Peyer's patch (tissue), 4 donors: ENCODE results near the gene PLEKHH1. TPM values are rescaled to one million over a fixed set of nuclear protein-coding genes. Genes with fewer than 3 reads are reported as not detected.

Source experiments
- DNase-seq, 3 donors: peaks; one replicate each; pipeline ENCODE4 v3.0.0-alpha.2; 2017 to 2019
- H3K27ac ChIP-seq, 4 donors: fragments of 200-600 bp; sonication (generic); one replicate each; pipeline ENCODE4 v1.5.1; 2016 to 2019
- H3K27me3 ChIP-seq, 2 donors: fragments of 200-600 bp; sonication (generic); one replicate each; pipeline ENCODE4 v1.5.1; 2019
- H3K36me3 ChIP-seq, 3 donors: fragments of 200-600 bp; sonication (generic); one replicate each; pipeline ENCODE4 v1.5.1; 2016 to 2019
- H3K4me1 ChIP-seq, 4 donors: fragments of 200-600 bp; sonication (generic); one replicate each; pipeline ENCODE4 v1.5.1; 2016 to 2019
- H3K4me3 ChIP-seq, 4 donors: fragments of 200-600 bp; sonication (generic); 1 replicate in 3 of 4; 2 replicates in 1 of 4; pipeline ENCODE4 v1.5.1; 2016 to 2019; ENCODE audit warnings: mild to moderate bottlenecking in 1 of 4
- H3K9me3 ChIP-seq, 4 donors: fragments of 200-600 bp; sonication (generic); one replicate each; pipeline ENCODE4 v1.5.1; 2016 to 2019; ENCODE audit warnings: mild to moderate bottlenecking in 1 of 4
- POLR2A ChIP-seq, 2 donors: fragments of 450-650 bp; IDR thresholded peaks; one replicate each; pipeline ENCODE4 v1.5.1; 2017; ENCODE audit warnings: antibody characterized with exemption in 2 of 2, mild to moderate bottlenecking in 2 of 2, moderate library complexity in 2 of 2
- total RNA-seq, 4 donors: library from RNA; depleted of rRNA; stranded (reverse); fragments of >200 nt; gene quantifications; one replicate each; pipeline ENCODE4 v1.1.0, GENCODE V29; 2016
- TF ChIP-seq, protein P1 (sequence below), 6 experiments: fragments of 450-650 bp in 4 of 6; fragments of 200-600 bp in 2 of 6; sonication (generic) in 1 of 6; IDR thresholded peaks; one replicate each; pipeline ENCODE4 v1.5.1; 2017 to 2019; ENCODE audit warnings: antibody characterized with exemption in 6 of 6, mild to moderate bottlenecking in 3 of 6, moderate library complexity in 1 of 6

PLEKHH1 gene
- total RNA-seq: 100 to 1,000 TPM in 2 of 4 donors, 10 to 100 TPM in 2; 68.5 to 142 (median 92.0) TPM

DNA sequence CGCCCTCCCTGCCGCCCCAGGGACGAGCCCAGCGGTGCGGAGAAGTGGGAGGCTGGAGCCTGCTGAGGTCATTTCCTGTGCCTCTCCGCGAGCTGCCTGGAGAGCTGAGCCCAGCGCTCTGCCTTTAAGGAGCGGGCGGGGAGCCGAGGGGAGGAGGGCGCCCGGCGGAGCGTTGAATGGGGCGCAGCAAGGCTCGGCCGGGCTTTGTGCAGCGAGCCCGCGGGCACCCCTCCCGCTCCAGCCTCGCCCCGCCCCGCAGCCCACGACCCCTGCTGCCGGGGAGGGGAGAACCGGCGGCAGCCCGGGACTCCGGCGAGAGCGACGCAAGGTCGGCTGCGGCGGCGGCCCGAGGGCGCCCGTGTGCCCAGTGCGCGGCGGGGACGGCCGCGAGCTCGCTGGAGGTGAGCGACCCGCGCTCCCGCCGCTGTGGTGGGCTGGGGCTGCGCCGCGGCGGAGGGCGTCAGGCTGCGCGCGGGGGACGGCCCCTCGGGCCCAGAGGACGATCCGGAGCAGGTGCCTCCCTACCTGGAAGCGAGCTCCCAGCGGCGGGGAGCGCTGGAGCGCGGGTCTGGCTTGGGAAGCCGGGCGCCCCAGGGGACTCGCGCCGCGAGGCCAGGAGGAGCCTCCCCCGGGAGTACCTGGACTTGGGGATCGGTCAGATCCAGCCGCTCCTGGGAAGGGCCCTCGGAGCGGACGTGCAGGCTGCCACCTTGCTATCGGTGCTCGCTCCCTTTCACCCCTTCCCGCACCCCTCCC is at the start of gene PLEKHH1:
PLEKHH1 (plus strand) TSS at position 293 of the 756 bp plus-strand sequence. CDS start 8,578 bp downstream, outside the sequence.
- no peaks in the 10 kb centered on the region for H3K9me3 ChIP-seq
- H3K4me3 ChIP-seq: peak within 1 kb of the TSS; percentile 61 to 93 (median 76)
- no peaks in the 10 kb centered on the region for H3K36me3 ChIP-seq
- H3K27ac ChIP-seq: peak within 1 kb of the TSS; percentile 46 to 94 (median 77)
- H3K4me1 ChIP-seq: peaks cover 0 to 12% (median 3%) of the 10 kb centered on the region in 4 donors
- no peaks in the 10 kb centered on the region for H3K27me3 ChIP-seq
- DNase-seq: peak; percentile 51 to 91 (median 90)
- TF ChIP-seq POLR2A (IDR thresholded peaks at IDR 0.05): peak; percentile 89 to 94
- TF ChIP-seq, protein P1, sequence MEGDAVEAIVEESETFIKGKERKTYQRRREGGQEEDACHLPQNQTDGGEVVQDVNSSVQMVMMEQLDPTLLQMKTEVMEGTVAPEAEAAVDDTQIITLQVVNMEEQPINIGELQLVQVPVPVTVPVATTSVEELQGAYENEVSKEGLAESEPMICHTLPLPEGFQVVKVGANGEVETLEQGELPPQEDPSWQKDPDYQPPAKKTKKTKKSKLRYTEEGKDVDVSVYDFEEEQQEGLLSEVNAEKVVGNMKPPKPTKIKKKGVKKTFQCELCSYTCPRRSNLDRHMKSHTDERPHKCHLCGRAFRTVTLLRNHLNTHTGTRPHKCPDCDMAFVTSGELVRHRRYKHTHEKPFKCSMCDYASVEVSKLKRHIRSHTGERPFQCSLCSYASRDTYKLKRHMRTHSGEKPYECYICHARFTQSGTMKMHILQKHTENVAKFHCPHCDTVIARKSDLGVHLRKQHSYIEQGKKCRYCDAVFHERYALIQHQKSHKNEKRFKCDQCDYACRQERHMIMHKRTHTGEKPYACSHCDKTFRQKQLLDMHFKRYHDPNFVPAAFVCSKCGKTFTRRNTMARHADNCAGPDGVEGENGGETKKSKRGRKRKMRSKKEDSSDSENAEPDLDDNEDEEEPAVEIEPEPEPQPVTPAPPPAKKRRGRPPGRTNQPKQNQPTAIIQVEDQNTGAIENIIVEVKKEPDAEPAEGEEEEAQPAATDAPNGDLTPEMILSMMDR (IDR thresholded peaks at IDR 0.05): no peak

DNA sequence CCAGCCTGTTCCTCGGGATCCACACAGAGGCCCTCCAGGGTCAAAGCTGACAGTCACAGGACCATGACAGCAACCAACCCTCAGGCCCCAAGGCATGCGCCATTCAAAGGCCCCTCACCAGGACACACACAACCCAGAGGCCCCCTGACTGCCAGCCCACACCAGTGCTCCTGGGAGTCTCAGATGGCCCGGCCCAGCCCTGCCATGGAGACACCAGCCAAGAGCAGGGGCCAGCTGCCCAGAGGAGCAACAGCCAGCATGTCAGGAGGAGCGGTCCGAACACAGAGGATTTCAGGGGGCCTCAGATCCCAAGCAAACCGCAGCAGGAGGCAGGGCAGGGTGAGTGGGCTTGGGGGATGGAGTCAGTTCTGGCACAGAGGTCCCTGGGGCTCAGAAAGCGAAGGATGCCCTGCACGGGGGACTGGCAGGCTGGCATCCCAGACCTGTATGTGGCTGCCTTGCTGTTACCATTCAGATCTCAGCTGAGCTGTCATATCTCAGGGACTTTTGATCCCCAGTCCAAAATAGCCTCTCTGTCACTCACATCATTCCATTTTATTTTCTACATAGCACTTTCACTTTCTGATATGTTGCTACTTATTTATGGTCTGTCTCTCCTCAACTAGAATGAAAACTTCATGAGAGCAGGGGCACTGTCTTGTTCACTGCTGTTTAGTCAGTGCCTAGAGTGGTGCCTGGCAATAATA is 49.4 kb upstream of the PLEKHH1 start:
- TF ChIP-seq, protein P1 (IDR thresholded peaks at IDR 0.05): no peak
- no peak for TF ChIP-seq POLR2A (IDR thresholded peaks at IDR 0.05)
- DNase-seq: no peak
- Histone ChIP-seq H3K4me1 (peaks cover 3 to 27% (median 8%) of the 10 kb centered on the region in 4 donors), H3K36me3 (peaks cover 0 to 25% (median 0%) of the 10 kb centered on the region in 3 donors), H3K27ac (peak overlapping the region in 2 of 4 donors; percentile 5 to 63), H3K4me3 (no peak overlapping the region), H3K27me3 (no peaks in the 10 kb centered on the region), H3K9me3 (no peaks in the 10 kb centered on the region)

DNA sequence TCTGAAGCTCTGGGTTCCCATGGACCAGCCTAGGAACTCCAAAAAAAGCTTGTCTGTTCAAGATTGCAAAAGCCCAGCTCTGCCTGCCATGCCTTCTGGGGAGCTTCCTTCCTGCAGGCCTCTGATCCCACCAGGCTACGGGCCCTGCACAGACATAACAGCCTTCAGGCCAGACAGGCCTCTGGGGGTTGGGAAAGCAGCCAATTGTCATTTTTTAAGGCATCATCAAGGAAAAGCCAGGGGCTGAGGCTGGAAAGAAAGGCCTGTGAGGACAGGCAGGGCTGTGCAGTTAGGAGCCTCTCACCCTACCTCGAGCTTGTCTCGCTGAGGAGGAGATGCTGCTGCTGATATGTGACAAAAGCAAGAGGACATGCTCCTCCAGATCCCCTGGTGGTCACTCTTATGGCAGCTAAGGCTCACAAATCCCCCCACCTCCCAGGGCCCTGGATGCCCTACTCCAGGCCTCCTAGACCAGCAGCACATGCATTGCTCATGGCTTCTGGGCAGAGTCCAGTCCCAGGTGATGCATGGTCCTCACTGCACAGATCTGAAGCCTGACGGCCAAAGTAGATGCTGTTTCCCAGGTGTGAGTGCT is 47.5 kb upstream of the PLEKHH1 start:
- no peaks in the 10 kb centered on the region for H3K27me3 ChIP-seq
- H3K4me3 ChIP-seq: no peak overlapping the region
- no peak overlapping the region for H3K27ac ChIP-seq
- no peak for TF ChIP-seq POLR2A (IDR thresholded peaks at IDR 0.05)
- TF ChIP-seq, protein P1 (IDR thresholded peaks at IDR 0.05): no peak
- peaks cover 0 to 25% (median 0%) of the 10 kb centered on the region in 3 donors for H3K36me3 ChIP-seq
- H3K9me3 ChIP-seq: no peaks in the 10 kb centered on the region
- peaks cover 3 to 18% (median 11%) of the 10 kb centered on the region in 4 donors for H3K4me1 ChIP-seq
- no peak for DNase-seq

DNA sequence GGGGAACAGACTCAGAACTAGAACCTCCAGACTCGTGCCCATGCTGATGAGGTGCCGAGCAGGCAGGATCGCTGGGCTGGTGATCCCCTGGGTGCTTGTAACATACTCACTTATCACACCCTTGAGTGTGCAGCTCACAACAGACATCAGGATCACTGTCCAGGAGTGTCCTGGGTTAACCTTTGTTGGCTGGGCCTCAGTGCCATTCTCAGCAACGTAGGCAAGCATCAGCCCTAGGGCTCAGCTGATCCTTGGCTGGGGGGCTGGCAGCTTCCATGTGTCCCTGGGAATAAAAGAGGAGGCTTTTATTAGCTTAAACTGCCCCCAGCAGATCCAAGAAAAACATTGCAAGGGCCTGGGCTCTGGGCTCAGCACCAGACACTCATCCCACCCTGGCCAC is 46.2 kb upstream of the PLEKHH1 start:
- Histone ChIP-seq H3K9me3 (no peaks in the 10 kb centered on the region), H3K4me1 (peaks cover 3 to 18% (median 16%) of the 10 kb centered on the region in 4 donors), H3K36me3 (peaks cover 0 to 25% (median 0%) of the 10 kb centered on the region in 3 donors), H3K4me3 (no peak overlapping the region), H3K27me3 (no peaks in the 10 kb centered on the region), H3K27ac (no peak overlapping the region)
- DNase-seq: no peak
- TF ChIP-seq, protein P1 (IDR thresholded peaks at IDR 0.05): no peak
- no peak for TF ChIP-seq POLR2A (IDR thresholded peaks at IDR 0.05)

DNA sequence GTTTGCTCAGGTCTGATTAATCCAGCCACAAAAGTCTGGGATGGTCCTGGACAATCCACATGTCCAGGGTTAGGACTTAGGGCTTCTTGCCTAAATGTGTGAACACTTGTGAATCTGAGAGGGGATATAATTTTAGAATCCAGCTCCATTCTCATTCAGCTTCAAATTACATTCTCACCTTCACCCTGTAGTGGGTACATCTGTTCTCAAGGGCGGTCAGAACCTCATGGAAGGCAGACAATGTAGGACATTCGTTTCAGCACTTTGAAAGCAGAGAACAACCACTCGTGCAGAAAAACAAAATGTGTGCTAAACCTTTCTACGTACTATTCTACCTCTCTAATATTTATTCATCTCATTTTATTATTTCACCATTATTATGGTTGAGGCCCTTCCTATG is 45.8 kb upstream of the PLEKHH1 start:
- H3K4me1 ChIP-seq: peaks cover 3 to 19% (median 17%) of the 10 kb centered on the region in 4 donors
- no peaks in the 10 kb centered on the region for H3K9me3 ChIP-seq
- H3K36me3 ChIP-seq: peaks cover 0 to 21% (median 0%) of the 10 kb centered on the region in 3 donors
- peak overlapping the region in 1 of 4 donors; percentile 69 for H3K4me3 ChIP-seq
- no peaks in the 10 kb centered on the region for H3K27me3 ChIP-seq
- TF ChIP-seq, protein P1 (IDR thresholded peaks at IDR 0.05): no peak
- peak overlapping the region in 2 of 4 donors; percentile 84 to 86 for H3K27ac ChIP-seq
- no peak for DNase-seq
